Spleen (tissue), 11 donors: ENCODE results near the gene LUC7L3. TPM values are rescaled to one million over a fixed set of nuclear protein-coding genes. Genes with fewer than 3 reads are reported as not detected.

Experiments
- DNase-seq: peaks from one replicate; pipeline ENCODE4 v3.0.0-alpha.2; 2020
- H3K27ac ChIP-seq, 8 donors: fragments of 200-600 bp; sonication (generic) in 7 of 8; 1 replicate in 4 of 8; 2 replicates in 4 of 8; pipeline versions ENCODE4 v1.5.0 to v1.8.0; 2016 to 2021; ENCODE audit warnings: inconsistent platforms in 4 of 8, mild to moderate bottlenecking in 4 of 8, moderate library complexity in 1 of 8
- H3K27me3 ChIP-seq, 7 donors: fragments of 200-600 bp; sonication (generic) in 6 of 7; replicated peaks in 1 of 7; 1 replicate in 4 of 7; 2 replicates in 3 of 7; pipeline versions ENCODE4 v1.5.0 to v1.8.0; 2016 to 2021; ENCODE audit warnings: inconsistent platforms in 3 of 7, mild to moderate bottlenecking in 1 of 7
- H3K36me3 ChIP-seq, 6 donors: fragments of 200-600 bp; sonication (generic) in 5 of 6; 1 replicate in 4 of 6; 2 replicates in 2 of 6; pipeline versions ENCODE4 v1.5.0 to v1.8.0; 2016 to 2021; ENCODE audit warnings: inconsistent platforms in 2 of 6
- H3K4me1 ChIP-seq, 6 donors: fragments of 200-600 bp; sonication (generic) in 5 of 6; 1 replicate in 3 of 6; 2 replicates in 3 of 6; pipeline versions ENCODE4 v1.5.0 to v1.8.0; 2016 to 2021; ENCODE audit warnings: inconsistent platforms in 3 of 6
- H3K4me3 ChIP-seq, 8 donors: fragments of 200-600 bp; sonication (generic) in 7 of 8; 1 replicate in 4 of 8; 2 replicates in 4 of 8; pipeline versions ENCODE4 v1.5.0 to v1.8.0; 2016 to 2021; ENCODE audit warnings: inconsistent platforms in 4 of 8, mild to moderate bottlenecking in 4 of 8, moderate library complexity in 2 of 8
- H3K9me3 ChIP-seq, 8 donors: fragments of 200-600 bp; sonication (generic) in 7 of 8; 1 replicate in 4 of 8; 2 replicates in 4 of 8; pipeline versions ENCODE4 v1.5.0 to v1.8.0; 2016 to 2021; ENCODE audit warnings: inconsistent platforms in 4 of 8
- CTCF ChIP-seq, 11 experiments: fragments of 200-600 bp in 7 of 11; fragments of 450-650 bp in 4 of 11; sonication (generic) in 4 of 11; IDR thresholded peaks in 8 of 11; conservative IDR thresholded peaks in 3 of 11; 1 replicate in 7 of 11; 2 replicates in 4 of 11; pipeline versions ENCODE4 v1.4.0 to v1.8.0; 2016 to 2021; ENCODE audit warnings: antibody characterized with exemption in 11 of 11, inconsistent platforms in 4 of 11, mild to moderate bottlenecking in 1 of 11
- POLR2A ChIP-seq, 3 donors: fragments of 450-650 bp; IDR thresholded peaks; one replicate each; pipeline ENCODE4 v1.5.1; 2017; ENCODE audit warnings: antibody characterized with exemption in 3 of 3, mild to moderate bottlenecking in 1 of 3
- POLR2AphosphoS5 ChIP-seq, 3 donors: sonication (generic); formaldehyde crosslinking; IDR thresholded peaks; one replicate each; pipeline ENCODE4 v1.5.1; 2017; ENCODE audit warnings: antibody characterized with exemption in 3 of 3
- WGBS, 5 donors: extraction: QIAGEN DNeasy Blood & Tissue Kit in 3 of 5; methylation state at CpG; one replicate each; pipeline versions ENCODE4 v1.1.5 to v1.1.7; 2013 to 2018; 5-methylcytosine and 5-hydroxymethylcytosine counted together
- intact Hi-C: fragments of 100-400 bp; cut with DNase I; formaldehyde crosslinking; loops from one replicate; pipeline ENCODE4 v1.15.0; 2023; ENCODE audit warnings: low total_unique reads
- polyA plus RNA-seq, 3 donors: library from polyadenylated mRNA; stranded (reverse); fragments of 200-250 nt; gene quantifications; one replicate each; pipeline ENCODE4 v1.2.1, GENCODE V29; 2013
- total RNA-seq, 7 donors: library from RNA; depleted of rRNA in 3 of 7; stranded (reverse); fragments of >200 nt in 3 of 7; fragmentation: NEBNext Ultra II Directional in 4 of 7; extraction: Animal tissue kit (Norgen Biotek cat#: 25700) in 4 of 7; gene quantifications; one replicate each; pipeline versions ENCODE4 v1.1.0 to v1.2.1, GENCODE V29; 2016 to 2021
- donor health status: healthy with polysubstance abuse.
- donor health status: DM: no; HTN: no; CAD: no; lungs with moderate emphysema.
- donor health status: DM: no; HTN: no; CAD: no.
- donor health status: Bipolar disorder and iron deficiency.
- donor health status: healthy.
- donor health status: DM: no; HTN: no; CAD: no.
- donor health status: DM: yes; HTN: yes; CAD: no.

The LUC7L3 gene
- total and polyA plus RNA-seq, 10 donors: 91.2 to 223 (median 143) TPM

DNA sequence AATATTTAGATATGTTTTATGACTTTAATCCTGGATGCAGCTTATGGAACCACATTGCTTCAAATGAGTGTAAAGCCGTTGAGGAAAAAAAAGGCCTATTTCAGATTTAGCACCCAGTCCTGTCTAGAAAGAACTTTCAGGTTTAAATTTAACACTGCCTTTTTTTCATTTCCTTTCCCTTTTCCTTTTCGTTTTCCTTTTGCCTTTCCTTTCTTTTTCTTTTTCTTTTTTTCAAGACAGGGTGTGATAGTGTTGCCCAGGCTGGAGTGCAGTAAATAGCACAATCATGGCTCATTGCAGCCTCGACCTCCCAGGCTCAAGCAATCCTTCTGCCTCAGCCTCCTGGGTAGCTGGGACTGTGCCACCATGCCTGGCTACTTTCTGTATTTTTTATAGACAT is 15.9 kb downstream of the LUC7L3 start:
- peaks cover 0 to 41% (median 28%) of the 10 kb centered on the region in 6 donors for H3K36me3 ChIP-seq
- H3K4me1 ChIP-seq: peaks cover 11 to 88% (median 59%) of the 10 kb centered on the region in 6 donors
- no peaks in the 10 kb centered on the region for H3K27me3 ChIP-seq
- intact Hi-C loops: no loop called here
- no peak overlapping the region for H3K4me3 ChIP-seq
- no peak for TF ChIP-seq POLR2AphosphoS5 (IDR thresholded peaks at IDR 0.05)
- no peak for TF ChIP-seq POLR2A (IDR thresholded peaks at IDR 0.05)
- no peak for TF ChIP-seq CTCF (IDR thresholded peaks at IDR 0.05 in 8 of 11, conservative IDR thresholded peaks at IDR 0.05 in 3 of 11)
- 66 to 86% (median 79%) methylated on average over 3 of the region's 3 CpGs for WGBS, 5 donors
- H3K9me3 ChIP-seq: no peaks in the 10 kb centered on the region
- no peak overlapping the region for H3K27ac ChIP-seq
- no peak for DNase-seq

- TF ChIP-seq POLR2AphosphoS5 (IDR thresholded peaks at IDR 0.05) (no peak), POLR2A (IDR thresholded peaks at IDR 0.05) (no peak), CTCF (IDR thresholded peaks at IDR 0.05 in 8 of 11, conservative IDR thresholded peaks at IDR 0.05 in 3 of 11) (no peak)
- peaks cover 4 to 69% (median 40%) of the 10 kb centered on the region in 6 donors for H3K4me1 ChIP-seq
- 84 to 99% (median 90%) methylated on average over 2 of the region's 2 CpGs for WGBS, 5 donors
- no peaks in the 10 kb centered on the region for H3K9me3 ChIP-seq
- no peak overlapping the region for H3K27ac ChIP-seq
- intact Hi-C loops: no loop called here
- H3K27me3 ChIP-seq: no peaks in the 10 kb centered on the region
- H3K36me3 ChIP-seq: peaks cover 0 to 60% (median 47%) of the 10 kb centered on the region in 6 donors
- no peak overlapping the region for H3K4me3 ChIP-seq
- DNase-seq: no peak
These were observed 17.8 kb downstream of the LUC7L3 start for GRCh38 chr17:50737118-50737698.

DNA sequence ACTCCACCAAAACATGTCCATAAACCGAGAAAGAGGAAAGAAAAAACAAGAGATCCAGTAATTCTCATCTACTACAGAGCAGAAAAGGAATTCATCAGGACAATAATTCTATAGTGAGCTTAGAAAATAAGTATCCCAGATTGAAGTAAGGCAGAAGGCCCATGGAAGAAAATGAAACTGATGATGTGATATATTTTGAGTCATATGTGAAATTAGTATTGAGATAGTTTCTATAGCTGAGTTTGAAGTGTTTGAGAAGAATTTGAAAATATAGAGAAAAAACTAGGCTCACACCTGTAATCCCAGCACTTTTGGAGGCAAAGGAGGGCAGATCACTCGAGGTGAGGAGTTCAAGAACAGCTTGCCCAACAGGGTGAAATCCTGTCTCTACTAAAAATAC is 19.7 kb downstream of the LUC7L3 start:
- DNase-seq: no peak
- Histone ChIP-seq H3K27me3 (no peaks in the 10 kb centered on the region), H3K4me1 (peaks cover 4 to 50% (median 26%) of the 10 kb centered on the region in 6 donors), H3K36me3 (peaks cover 0 to 78% (median 66%) of the 10 kb centered on the region in 6 donors), H3K9me3 (no peaks in the 10 kb centered on the region), H3K4me3 (no peak overlapping the region), H3K27ac (no peak overlapping the region)
- TF ChIP-seq POLR2A (IDR thresholded peaks at IDR 0.05) (no peak), CTCF (IDR thresholded peaks at IDR 0.05 in 8 of 11, conservative IDR thresholded peaks at IDR 0.05 in 3 of 11) (no peak), POLR2AphosphoS5 (IDR thresholded peaks at IDR 0.05) (no peak)
- 39 to 78% (median 51%) methylated on average over 2 of the region's 2 CpGs for WGBS, 5 donors
- intact Hi-C loops: no loop called here

DNA sequence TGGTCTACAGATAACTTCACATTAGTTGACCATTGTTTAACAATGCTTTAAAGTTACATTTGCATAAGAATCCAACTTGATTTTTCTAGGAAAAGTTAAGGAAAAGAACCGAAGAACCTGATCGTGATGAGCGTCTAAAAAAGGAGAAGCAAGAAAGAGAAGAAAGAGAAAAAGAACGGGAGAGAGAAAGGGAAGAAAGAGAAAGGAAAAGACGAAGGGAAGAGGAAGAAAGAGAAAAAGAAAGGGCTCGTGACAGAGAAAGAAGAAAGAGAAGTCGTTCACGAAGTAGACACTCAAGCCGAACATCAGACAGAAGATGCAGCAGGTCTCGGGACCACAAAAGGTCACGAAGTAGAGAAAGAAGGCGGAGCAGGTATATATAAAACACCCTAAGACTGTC is 26.2 kb downstream of the LUC7L3 start:
- Histone ChIP-seq H3K9me3 (no peaks in the 10 kb centered on the region), H3K27ac (no peak overlapping the region), H3K4me3 (no peak overlapping the region), H3K4me1 (no peaks in the 10 kb centered on the region), H3K36me3 (peaks cover 0 to 100% (median 98%) of the 10 kb centered on the region in 6 donors), H3K27me3 (no peaks in the 10 kb centered on the region)
- DNase-seq: no peak
- TF ChIP-seq POLR2A (IDR thresholded peaks at IDR 0.05): no peak
- no peak for TF ChIP-seq CTCF (IDR thresholded peaks at IDR 0.05 in 8 of 11, conservative IDR thresholded peaks at IDR 0.05 in 3 of 11)
- no peak for TF ChIP-seq POLR2AphosphoS5 (IDR thresholded peaks at IDR 0.05)
- intact Hi-C loops: no loop called here
- WGBS, 5 donors: 85 to 92% (median 87%) methylated on average over 12 of the region's 12 CpGs
